Type B pancreatic cell (in vitro differentiated cells): ENCODE data around the gene RBFOX1. TPM values are rescaled to one million over a fixed set of nuclear protein-coding genes. Genes with fewer than 3 reads are reported as not detected.

Source experiments
- DNase-seq: peaks from one replicate; pipeline ENCODE4 v3.0.0; 2021; ENCODE audit warnings: mixed read lengths; ENCODE audit not compliant: unreplicated experiment; ENCODE audit errors: extremely low spot score
- H3K27ac Mint-ChIP-seq: 2 replicates; pipeline ENCODE4 v1.8.0; 2021; ENCODE audit warnings: mild to moderate bottlenecking, mixed read lengths
- H3K27me3 Mint-ChIP-seq: 2 replicates; pipeline ENCODE4 v1.8.0; 2021; ENCODE audit warnings: mixed read lengths
- H3K36me3 Mint-ChIP-seq: 2 replicates; pipeline ENCODE4 v1.8.0; 2021; ENCODE audit warnings: mixed read lengths
- H3K4me1 Mint-ChIP-seq: one replicate; pipeline ENCODE4 v1.8.0; 2021; ENCODE audit warnings: mixed read lengths; ENCODE audit not compliant: unreplicated experiment
- H3K4me3 Mint-ChIP-seq: 2 replicates; pipeline ENCODE4 v1.8.0; 2021; ENCODE audit warnings: mild to moderate bottlenecking, mixed read lengths
- H3K9me3 Mint-ChIP-seq: 2 replicates; pipeline ENCODE4 v1.8.0; 2021; ENCODE audit warnings: mixed read lengths
- total RNA-seq: library from RNA; stranded (reverse); gene quantifications from 2 replicates; pipeline ENCODE4 v1.2.1, GENCODE V29; 2021; ENCODE audit warnings: low replicate concordance
- TF ChIP-seq, protein P1 (sequence below): fragments of 200-600 bp; sonication (generic); conservative IDR thresholded peaks from 2 replicates; pipeline ENCODE4 v1.5.0; 2021; ENCODE audit warnings: antibody characterized with exemption, mild to moderate bottlenecking

The RBFOX1 gene
- total RNA-seq, 1 donor from 2014 or later, result 21.0 TPM

DNA sequence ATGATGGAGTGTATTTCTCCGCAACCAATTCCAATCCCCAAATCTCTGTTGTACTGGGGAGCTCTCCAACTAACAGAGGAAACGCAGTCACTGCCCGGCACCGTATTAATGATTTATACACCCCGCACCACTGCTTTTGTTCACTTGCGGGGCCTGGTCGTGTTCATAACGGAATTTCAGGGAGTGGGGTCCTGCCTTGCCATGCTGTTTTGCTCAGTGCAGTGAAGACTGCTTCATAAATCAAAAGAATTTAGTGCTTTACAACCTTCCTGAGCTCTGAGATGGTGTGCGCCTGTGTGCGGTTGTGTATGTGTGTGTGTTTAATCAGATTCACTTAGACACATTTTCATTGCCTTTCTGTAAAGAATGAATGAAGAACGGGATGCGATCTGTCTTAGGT, 18.5 kb upstream of the RBFOX1 start:
- H3K4me3 Mint-ChIP-seq, result no peak overlapping the region
- peaks cover 10% of the 10 kb centered on the region for H3K4me1 Mint-ChIP-seq
- H3K36me3 Mint-ChIP-seq, result no peaks in the 10 kb centered on the region
- TF ChIP-seq, protein P1, sequence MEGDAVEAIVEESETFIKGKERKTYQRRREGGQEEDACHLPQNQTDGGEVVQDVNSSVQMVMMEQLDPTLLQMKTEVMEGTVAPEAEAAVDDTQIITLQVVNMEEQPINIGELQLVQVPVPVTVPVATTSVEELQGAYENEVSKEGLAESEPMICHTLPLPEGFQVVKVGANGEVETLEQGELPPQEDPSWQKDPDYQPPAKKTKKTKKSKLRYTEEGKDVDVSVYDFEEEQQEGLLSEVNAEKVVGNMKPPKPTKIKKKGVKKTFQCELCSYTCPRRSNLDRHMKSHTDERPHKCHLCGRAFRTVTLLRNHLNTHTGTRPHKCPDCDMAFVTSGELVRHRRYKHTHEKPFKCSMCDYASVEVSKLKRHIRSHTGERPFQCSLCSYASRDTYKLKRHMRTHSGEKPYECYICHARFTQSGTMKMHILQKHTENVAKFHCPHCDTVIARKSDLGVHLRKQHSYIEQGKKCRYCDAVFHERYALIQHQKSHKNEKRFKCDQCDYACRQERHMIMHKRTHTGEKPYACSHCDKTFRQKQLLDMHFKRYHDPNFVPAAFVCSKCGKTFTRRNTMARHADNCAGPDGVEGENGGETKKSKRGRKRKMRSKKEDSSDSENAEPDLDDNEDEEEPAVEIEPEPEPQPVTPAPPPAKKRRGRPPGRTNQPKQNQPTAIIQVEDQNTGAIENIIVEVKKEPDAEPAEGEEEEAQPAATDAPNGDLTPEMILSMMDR, result no peak
- DNase-seq, result no peak
- peaks cover 21% of the 10 kb centered on the region for H3K27me3 Mint-ChIP-seq
- no peaks in the 10 kb centered on the region for H3K9me3 Mint-ChIP-seq
- no peak overlapping the region for H3K27ac Mint-ChIP-seq

DNA sequence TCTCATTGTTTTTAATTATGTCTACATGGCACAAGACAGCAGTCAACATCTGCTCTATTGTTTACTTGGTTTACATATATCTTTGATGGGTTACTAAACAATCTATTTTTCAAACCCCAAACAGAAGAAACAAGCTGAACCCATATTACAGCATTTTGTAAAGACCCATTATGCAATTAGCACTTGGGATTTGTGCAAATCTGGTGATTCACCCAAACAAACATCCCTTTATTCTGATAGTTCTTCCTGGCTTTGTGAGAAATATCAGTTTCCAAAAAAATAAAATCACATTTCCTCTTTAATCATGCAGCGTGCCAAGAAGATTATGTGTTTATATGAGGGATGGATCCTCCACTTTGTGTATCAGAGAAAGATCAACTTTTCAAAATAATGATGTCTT, 16.8 kb upstream of the RBFOX1 start:
- Mint-ChIP-seq H3K27me3 (peaks cover 14% of the 10 kb centered on the region), H3K9me3 (no peaks in the 10 kb centered on the region), H3K4me3 (no peak overlapping the region), H3K36me3 (no peaks in the 10 kb centered on the region), H3K27ac (no peak overlapping the region), H3K4me1 (peaks cover 10% of the 10 kb centered on the region)
- TF ChIP-seq, protein P1, result no peak
- no peak for DNase-seq

DNA sequence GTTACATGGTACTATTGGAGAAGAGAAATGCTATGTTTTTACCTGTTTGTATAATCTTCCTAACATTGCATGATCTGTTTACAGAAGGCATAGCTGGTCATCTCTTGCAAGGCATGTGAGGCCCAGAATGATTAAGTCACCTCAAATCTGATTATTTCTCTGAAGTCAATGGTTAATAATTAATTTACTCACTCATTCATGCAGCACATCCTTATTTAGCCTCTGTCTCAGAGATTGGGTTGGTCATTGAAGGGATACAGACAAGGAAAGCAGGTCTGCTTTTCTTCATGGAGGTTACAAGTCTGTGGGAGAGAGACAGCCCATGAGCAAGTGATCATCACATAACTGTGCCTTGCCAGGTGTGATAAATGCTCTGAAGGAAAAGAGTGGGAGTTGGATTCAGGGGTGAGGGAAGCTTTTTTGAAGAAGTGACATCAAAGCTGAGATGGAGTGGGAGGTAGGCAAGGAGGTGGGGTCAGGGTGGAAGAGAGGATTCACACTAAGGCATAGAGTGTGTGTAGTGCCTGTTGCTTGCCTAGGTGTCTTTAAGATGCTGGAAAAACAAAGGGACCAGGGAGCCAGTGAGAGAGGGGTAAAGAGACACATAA, 16.3 kb upstream of the RBFOX1 start:
- Mint-ChIP-seq H3K36me3 (no peaks in the 10 kb centered on the region), H3K9me3 (no peaks in the 10 kb centered on the region), H3K27ac (no peak overlapping the region), H3K27me3 (peaks cover 12% of the 10 kb centered on the region), H3K4me3 (no peak overlapping the region), H3K4me1 (peaks cover 10% of the 10 kb centered on the region)
- DNase-seq, result no peak
- TF ChIP-seq, protein P1, result no peak

DNA sequence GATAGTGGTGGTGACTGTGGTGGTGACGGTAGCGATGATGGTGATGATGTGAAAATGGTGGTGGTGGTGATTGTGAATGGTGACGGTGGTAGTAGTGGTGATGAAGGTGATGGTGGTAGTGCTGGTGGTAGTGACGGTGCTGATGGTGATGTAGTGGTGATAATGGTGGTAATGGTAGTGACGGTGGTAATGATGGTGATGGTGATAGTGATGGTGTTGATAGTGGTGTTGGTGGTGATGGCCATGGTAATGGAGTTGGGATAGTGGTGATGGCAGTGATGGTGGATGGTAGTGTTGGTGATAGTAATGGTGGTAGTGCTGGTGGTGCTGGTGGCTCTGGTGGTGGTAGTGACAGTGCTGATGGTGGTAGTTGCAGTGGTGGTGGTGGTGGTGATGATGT, 14.7 kb upstream of the RBFOX1 start:
- no peaks in the 10 kb centered on the region for H3K36me3 Mint-ChIP-seq
- TF ChIP-seq, protein P1, result no peak
- no peak for DNase-seq
- no peaks in the 10 kb centered on the region for H3K9me3 Mint-ChIP-seq
- H3K27me3 Mint-ChIP-seq, result peaks cover 8% of the 10 kb centered on the region
- peaks cover 10% of the 10 kb centered on the region for H3K4me1 Mint-ChIP-seq
- no peak overlapping the region for H3K27ac Mint-ChIP-seq
- no peak overlapping the region for H3K4me3 Mint-ChIP-seq

DNA sequence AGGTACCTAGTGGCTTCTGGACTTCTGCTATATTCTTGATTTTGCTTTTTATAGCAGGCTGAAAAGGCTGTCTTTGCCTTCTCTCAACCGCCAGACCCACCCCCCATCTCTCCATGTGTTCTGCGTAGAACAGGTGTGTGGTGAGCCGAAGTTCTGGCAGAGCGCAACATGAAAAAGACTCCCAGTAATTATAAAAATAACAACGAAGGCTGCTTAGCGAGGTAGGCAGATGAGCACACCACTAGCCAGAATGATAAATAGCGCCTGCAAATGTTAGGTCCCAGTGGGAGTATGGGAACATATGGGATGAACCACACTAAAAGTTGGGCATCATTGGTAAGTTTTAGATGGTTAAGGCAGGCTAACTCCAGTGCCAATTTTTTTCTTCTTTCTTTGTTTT, 14.0 kb upstream of the RBFOX1 start:
- no peaks in the 10 kb centered on the region for H3K36me3 Mint-ChIP-seq
- H3K27ac Mint-ChIP-seq, result no peak overlapping the region
- H3K4me1 Mint-ChIP-seq, result peaks cover 6% of the 10 kb centered on the region
- H3K4me3 Mint-ChIP-seq, result no peak overlapping the region
- peaks cover 6% of the 10 kb centered on the region for H3K27me3 Mint-ChIP-seq
- TF ChIP-seq, protein P1, result no peak
- no peaks in the 10 kb centered on the region for H3K9me3 Mint-ChIP-seq
- no peak for DNase-seq

DNA sequence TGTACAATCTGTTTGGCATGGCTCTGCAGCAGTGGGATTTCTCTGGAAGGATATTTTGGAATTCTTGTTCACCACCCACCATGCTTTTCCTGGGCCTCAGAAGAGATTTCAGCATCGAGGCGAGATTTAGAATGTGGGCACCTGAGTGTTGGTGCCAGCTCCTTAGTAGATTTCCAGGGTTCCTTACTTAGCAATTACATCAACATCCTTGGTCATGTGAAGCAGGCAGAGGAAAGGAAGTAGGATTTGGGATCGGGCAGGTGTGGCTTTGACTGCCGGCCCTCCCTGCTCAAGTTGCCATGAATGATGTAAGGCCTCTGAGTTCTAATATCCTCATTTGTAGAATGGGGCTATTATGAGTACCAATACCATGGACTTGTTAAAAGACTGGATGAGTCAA, 13.1 kb upstream of the RBFOX1 start:
- TF ChIP-seq, protein P1, result no peak
- Mint-ChIP-seq H3K27ac (no peak overlapping the region), H3K9me3 (no peaks in the 10 kb centered on the region), H3K36me3 (no peaks in the 10 kb centered on the region), H3K4me1 (peaks cover under 1% of the 10 kb centered on the region), H3K4me3 (no peak overlapping the region), H3K27me3 (peaks cover under 1% of the 10 kb centered on the region)
- DNase-seq, result no peak
